ENCODE data around the gene REG3G. TPM values are rescaled to one million over a fixed set of nuclear protein-coding genes. Genes with fewer than 3 reads are reported as not detected.

The REG3G gene
- polyA plus RNA-seq, 1 donor from 2014 or later: not detected

- Histone ChIP-seq H3K4me3 (ENCODE audit: low read length) (peak overlapping the region; percentile 60), H3K27me3 (ENCODE audit: insufficient read depth, low read depth, low read length) (peaks cover 31% of the 10 kb centered on the region), H2AFZ (ENCODE audit: low read depth, low read length) (no peak overlapping the region), H3K27ac (ENCODE audit: low read length) (no peak overlapping the region), H3F3A (ENCODE audit: insufficient read depth, low read length, poor library complexity, severe bottlenecking) (no peaks in the 10 kb centered on the region), H3K9me2 (ENCODE audit: insufficient read depth, low read length) (no peaks in the 10 kb centered on the region), H3K79me2 (replicated peaks; ENCODE audit: insufficient read depth, low read length) (no peaks in the 10 kb centered on the region), H3K9me3 (ENCODE audit: low read length) (no peaks in the 10 kb centered on the region), H4K20me1 (ENCODE audit: insufficient read depth) (no peaks in the 10 kb centered on the region), H3K36me3 (ENCODE audit: insufficient read depth, low read length) (no peaks in the 10 kb centered on the region), H3K9ac (ENCODE audit: low read length) (no peak overlapping the region), H3K4me2 (ENCODE audit: low read length) (no peak overlapping the region)
- TF ChIP-seq CTCF (IDR thresholded peaks at IDR 0.05; ENCODE audit: poor library complexity, severe bottlenecking) (no peak), EZH2 (IDR thresholded peaks at IDR 0.05; ENCODE audit: borderline replicate concordance, insufficient read depth, low read length, poor library complexity, severe bottlenecking) (no peak), MXI1 (conservative IDR thresholded peaks at IDR 0.05; ENCODE audit: poor library complexity, severe bottlenecking) (no peak), POLR2AphosphoS5 (IDR thresholded peaks at IDR 0.05) (no peak), EP300 (conservative IDR thresholded peaks at IDR 0.05; ENCODE audit: poor library complexity, severe bottlenecking) (no peak), SMC3 (conservative IDR thresholded peaks at IDR 0.05; ENCODE audit: poor library complexity) (no peak), TAF1 (IDR thresholded peaks at IDR 0.05; ENCODE audit: low read depth) (no peak), RAD21 (conservative IDR thresholded peaks at IDR 0.05) (no peak)
- TF ChIP-seq, protein P1, sequence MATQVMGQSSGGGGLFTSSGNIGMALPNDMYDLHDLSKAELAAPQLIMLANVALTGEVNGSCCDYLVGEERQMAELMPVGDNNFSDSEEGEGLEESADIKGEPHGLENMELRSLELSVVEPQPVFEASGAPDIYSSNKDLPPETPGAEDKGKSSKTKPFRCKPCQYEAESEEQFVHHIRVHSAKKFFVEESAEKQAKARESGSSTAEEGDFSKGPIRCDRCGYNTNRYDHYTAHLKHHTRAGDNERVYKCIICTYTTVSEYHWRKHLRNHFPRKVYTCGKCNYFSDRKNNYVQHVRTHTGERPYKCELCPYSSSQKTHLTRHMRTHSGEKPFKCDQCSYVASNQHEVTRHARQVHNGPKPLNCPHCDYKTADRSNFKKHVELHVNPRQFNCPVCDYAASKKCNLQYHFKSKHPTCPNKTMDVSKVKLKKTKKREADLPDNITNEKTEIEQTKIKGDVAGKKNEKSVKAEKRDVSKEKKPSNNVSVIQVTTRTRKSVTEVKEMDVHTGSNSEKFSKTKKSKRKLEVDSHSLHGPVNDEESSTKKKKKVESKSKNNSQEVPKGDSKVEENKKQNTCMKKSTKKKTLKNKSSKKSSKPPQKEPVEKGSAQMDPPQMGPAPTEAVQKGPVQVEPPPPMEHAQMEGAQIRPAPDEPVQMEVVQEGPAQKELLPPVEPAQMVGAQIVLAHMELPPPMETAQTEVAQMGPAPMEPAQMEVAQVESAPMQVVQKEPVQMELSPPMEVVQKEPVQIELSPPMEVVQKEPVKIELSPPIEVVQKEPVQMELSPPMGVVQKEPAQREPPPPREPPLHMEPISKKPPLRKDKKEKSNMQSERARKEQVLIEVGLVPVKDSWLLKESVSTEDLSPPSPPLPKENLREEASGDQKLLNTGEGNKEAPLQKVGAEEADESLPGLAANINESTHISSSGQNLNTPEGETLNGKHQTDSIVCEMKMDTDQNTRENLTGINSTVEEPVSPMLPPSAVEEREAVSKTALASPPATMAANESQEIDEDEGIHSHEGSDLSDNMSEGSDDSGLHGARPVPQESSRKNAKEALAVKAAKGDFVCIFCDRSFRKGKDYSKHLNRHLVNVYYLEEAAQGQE (IDR thresholded peaks at IDR 0.05; ENCODE audit: borderline replicate concordance): no peak
Measured at GRCh38 chr2:78993518-78994148, 31.9 kb upstream of the REG3G start.

- Histone ChIP-seq H3K27me3 (ENCODE audit: insufficient read depth, low read depth, low read length) (peaks cover 31% of the 10 kb centered on the region), H3K36me3 (ENCODE audit: insufficient read depth, low read length) (no peaks in the 10 kb centered on the region), H3K9me3 (ENCODE audit: low read length) (no peaks in the 10 kb centered on the region), H3K9me2 (ENCODE audit: insufficient read depth, low read length) (no peaks in the 10 kb centered on the region), H3K79me2 (replicated peaks; ENCODE audit: insufficient read depth, low read length) (no peaks in the 10 kb centered on the region), H3K4me2 (ENCODE audit: low read length) (no peak overlapping the region), H3K4me3 (ENCODE audit: low read length) (no peak overlapping the region), H3F3A (ENCODE audit: insufficient read depth, low read length, poor library complexity, severe bottlenecking) (no peaks in the 10 kb centered on the region), H3K27ac (ENCODE audit: low read length) (no peak overlapping the region), H4K20me1 (ENCODE audit: insufficient read depth) (no peaks in the 10 kb centered on the region), H2AFZ (ENCODE audit: low read depth, low read length) (no peak overlapping the region), H3K9ac (ENCODE audit: low read length) (no peak overlapping the region)
- TF ChIP-seq EZH2 (IDR thresholded peaks at IDR 0.05; ENCODE audit: borderline replicate concordance, insufficient read depth, low read length, poor library complexity, severe bottlenecking): no peak
- TF ChIP-seq, protein P1 (IDR thresholded peaks at IDR 0.05; ENCODE audit: borderline replicate concordance): no peak
- no peak for TF ChIP-seq MXI1 (conservative IDR thresholded peaks at IDR 0.05; ENCODE audit: poor library complexity, severe bottlenecking)
- no peak for TF ChIP-seq POLR2AphosphoS5 (IDR thresholded peaks at IDR 0.05)
- TF ChIP-seq EP300 (conservative IDR thresholded peaks at IDR 0.05; ENCODE audit: poor library complexity, severe bottlenecking): no peak
- TF ChIP-seq TAF1 (IDR thresholded peaks at IDR 0.05; ENCODE audit: low read depth): no peak
- no peak for TF ChIP-seq CTCF (IDR thresholded peaks at IDR 0.05; ENCODE audit: poor library complexity, severe bottlenecking)
- no peak for TF ChIP-seq SMC3 (conservative IDR thresholded peaks at IDR 0.05; ENCODE audit: poor library complexity)
- TF ChIP-seq RAD21 (conservative IDR thresholded peaks at IDR 0.05): no peak
Measured at GRCh38 chr2:78994789-78995188, 30.7 kb upstream of the REG3G start.
